Stromal cell of bone marrow (primary cell): ENCODE measurements around the gene APMAP.
A peak's percentile ranks its signal among the peaks of the same experiment; 100 is the strongest.
"Not testable (repeated sequence)": the region's sequence is repeated elsewhere in the genome, so short reads cannot be mapped to it uniquely, and the experiment has no call there.

Experiments
- DNase-seq: peaks from one replicate; pipeline ENCODE4 v3.0.0-alpha.2; 2012; ENCODE audit warnings: low read depth

Gene APMAP

GRCh38 chr20:25006431-25007167 is 14.0 kb upstream of the APMAP start:
- DNase-seq: no peak

- no peak for DNase-seq
Observed at GRCh38 chr20:25005661-25006060, 13.1 kb upstream of the APMAP start.

GRCh38 chr20:25005220-25005619 is 12.7 kb upstream of the APMAP start:
- no peak for DNase-seq

DNA sequence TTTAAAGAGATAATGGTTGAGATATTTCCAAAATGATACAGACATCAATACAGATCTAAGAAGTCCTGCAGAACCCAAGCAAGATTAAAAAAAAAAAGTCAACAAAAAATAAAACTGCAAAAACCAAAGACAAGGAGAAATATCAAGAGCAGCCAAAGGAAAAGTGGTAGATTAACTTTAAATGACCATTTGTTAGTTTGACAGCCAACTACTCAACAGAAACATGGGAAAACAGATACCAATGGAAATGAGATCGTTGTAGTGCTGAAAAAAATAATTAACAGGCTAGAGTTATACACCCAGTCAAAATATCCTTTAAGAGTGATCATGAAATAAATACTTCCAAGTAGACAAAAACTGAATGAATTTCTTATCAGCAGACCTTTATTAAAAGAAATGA is 10.5 kb upstream of the APMAP start:
- no peak for DNase-seq

GRCh38 chr20:25001323-25001722 is 8.8 kb upstream of the APMAP start:
- DNase-seq: not testable (repeated sequence)

DNA sequence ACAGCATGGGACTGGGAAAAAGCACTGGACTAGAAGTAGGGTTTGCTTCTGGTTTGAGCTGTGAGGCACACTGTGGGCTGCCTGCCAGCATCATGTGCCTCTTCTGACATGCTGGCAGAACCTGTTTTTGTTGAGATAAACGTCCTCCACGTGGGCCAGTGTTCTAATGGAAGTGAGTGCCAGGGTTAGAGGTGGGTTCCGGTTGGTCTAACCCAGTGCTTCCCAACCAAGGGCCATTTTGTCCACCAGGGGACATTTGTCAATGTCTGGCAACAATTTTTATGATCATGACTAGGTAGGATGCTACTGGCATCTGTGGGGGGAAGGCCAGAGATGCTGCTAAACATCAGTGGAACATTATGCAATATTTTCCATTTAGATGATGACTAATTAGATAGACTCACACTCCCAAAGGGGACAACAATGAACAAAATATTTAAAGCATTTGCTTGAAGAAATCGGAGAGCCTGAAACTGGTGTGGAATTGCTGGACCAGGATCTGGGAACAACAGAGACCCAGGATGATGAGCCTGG is 7.8 kb upstream of the APMAP start:
- peak; percentile 83 for DNase-seq

GRCh38 chr20:24999568-24999967 is 7.0 kb upstream of the APMAP start:
- DNase-seq: no peak

DNA sequence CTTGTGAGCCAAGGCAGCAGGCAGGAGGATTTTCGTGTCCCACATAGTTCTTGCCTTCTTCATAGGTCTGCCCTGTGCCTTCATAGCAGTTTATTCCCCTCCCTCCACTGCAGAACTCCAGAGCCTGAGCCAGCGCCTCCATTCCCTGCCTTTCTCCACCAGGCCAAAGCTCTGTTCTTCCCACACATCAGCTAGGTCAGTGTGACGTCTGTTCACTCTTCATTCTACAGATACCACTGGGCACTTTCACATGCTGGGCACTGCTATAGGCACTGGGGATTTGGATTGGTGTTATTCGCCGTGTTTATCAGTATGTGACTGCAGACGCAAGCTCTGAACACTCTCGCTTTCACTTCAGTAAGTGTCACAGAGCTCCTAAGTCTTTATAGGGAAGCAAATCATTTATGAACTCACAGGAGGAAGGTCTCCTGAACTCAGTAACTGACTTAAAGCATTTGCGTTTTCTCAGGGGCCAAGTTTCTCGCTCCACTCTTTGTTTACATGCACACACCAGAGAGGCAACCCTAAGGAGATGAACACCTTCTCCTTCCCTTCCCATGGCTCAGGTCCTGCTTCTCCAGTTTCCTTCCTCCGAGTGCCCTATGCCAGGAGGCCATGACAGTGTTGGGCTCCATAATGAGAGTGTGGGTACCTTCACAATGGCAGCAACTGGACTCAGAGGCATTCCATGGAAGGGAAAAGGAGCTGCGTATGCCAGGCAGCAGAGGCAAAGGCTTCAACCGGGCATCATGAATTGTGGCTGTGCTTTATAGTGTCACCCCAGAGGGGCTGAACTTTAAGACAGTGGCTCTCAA is 6.3 kb upstream of the APMAP start:
- no peak for DNase-seq

GRCh38 chr20:24998121-24998520 is 5.6 kb upstream of the APMAP start:
- no peak for DNase-seq

DNA sequence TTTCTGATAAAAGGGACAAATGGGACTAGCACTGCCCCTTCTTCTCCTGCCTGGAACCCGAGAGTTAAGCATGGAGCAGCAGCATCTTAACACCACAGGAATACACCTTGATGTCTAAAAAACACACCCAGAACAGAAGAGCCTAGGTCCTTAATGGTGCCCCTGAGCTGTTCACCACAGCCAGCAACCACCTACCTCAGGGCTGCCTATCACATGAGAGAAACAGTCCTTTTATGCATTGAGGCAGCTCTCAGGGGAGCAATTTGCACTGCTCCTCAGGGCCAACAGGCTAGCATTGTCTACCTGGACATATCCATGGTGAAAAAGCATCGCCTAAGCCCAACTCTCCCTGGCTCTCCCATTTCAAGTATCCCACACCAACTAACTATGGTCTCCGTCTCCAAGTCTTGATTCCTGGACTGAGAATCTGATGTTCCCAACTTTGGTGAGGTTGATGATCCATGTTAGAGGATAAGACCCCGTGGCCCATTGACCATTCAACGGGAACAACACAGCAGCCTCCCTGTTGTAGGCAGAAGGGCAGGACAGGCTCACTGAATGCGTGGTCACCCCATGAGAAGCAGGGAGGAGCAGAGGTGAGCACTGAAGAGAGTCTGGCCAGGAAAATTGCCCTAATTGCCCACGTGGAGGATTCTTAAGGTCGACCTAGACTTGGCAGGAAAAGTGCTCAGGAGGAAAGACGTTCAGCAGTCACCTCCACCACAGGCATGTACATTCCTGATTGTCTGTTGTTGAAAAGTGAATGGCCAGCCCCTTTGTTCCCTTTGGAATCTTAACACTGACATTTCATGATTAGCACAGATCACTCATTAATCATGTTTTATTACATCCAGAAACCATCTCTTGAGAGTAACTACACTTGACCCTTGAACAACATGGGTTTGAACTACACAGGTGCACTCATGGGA is 4.2 kb upstream of the APMAP start:
- no peak for DNase-seq

DNA sequence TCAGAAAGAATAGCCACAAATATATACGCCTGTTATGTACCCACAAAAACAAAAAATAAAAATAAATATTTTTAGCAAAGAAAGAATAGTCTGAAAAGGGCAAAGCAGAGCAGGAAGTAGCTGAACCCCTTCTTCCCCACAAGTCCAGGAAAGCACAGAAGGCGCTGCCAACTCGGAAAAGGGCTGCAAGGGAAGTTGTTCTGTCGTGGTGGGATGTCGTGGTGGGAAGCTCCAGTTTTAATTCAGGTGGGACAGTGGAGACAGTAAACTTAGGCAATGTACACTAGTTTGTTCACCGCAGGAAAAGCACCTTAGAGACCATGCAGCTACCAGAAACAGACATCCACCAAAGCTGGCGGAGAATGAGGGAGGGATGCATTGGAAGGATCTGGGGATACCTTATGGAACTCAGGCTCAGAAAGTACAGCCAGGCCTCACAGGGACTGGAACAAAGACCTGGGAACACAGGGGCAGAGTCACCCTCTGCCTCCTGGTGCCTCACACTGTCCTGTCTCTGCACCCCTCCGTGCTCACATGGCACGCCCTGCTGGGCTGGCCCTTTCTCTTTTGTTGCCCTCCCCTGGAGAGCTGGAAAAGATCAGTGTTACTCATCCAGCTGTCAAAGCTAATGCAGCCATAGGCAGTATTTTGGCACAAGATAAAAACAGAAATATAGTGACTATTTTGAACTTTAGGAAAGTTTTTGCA is 3.3 kb upstream of the APMAP start:
- no peak for DNase-seq

DNA sequence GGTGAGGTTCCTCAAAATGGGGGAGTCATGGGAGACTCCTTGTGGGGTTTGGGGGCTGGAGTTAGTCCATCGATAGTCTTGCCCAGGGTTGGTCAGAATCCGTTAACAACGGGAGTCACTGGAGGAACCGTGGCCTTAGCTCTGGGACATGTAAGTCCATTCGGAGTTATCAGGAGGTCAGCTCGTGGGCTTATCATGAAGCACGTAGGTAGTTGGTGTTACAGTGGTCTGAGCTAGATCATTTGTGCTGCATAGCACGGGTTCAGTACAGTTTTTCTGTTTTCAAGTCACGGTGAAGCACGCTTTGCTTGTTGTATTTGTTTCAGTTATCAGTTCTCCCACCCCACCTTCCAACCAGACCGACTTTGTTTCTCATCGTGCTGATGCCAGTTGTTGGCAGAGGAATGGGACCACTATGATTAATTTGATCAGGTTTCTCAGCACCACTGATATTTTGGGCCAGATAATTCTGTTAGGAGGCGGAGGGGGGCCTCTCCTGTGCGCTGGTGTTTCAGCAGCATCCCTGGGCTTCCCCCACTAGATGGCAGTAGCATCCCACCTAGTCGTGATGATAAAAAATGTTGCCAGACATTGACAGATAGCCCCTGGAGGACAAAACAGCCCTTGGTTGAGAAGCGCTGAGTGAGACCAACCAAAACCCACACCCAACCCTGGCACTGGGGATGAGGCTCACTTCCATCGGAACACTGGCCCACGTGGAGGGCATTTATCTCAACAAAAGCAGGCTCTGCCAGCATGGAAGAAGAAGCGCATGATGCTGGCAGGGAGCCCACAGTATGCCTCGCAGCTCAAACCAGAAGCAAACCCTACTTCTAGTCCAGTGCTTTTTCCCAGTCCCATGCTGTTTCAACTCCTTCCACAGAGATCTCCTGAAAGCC is 2.2 kb upstream of the APMAP start:
- peak; percentile 57 for DNase-seq

DNA sequence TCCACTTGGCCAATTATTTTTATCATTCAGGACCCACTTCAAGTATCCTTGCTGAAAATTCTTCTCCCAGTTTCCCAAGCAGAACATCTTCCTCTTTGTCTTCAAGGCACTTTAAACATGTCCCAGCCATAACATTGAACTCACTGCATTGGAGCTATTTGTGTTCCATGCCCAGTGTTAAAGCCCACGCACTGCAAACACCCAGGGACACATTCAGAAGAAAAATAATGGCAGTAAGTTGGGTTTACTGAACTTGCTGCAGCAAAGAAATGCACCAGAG is 1.6 kb upstream of the APMAP start:
- DNase-seq: no peak

DNA sequence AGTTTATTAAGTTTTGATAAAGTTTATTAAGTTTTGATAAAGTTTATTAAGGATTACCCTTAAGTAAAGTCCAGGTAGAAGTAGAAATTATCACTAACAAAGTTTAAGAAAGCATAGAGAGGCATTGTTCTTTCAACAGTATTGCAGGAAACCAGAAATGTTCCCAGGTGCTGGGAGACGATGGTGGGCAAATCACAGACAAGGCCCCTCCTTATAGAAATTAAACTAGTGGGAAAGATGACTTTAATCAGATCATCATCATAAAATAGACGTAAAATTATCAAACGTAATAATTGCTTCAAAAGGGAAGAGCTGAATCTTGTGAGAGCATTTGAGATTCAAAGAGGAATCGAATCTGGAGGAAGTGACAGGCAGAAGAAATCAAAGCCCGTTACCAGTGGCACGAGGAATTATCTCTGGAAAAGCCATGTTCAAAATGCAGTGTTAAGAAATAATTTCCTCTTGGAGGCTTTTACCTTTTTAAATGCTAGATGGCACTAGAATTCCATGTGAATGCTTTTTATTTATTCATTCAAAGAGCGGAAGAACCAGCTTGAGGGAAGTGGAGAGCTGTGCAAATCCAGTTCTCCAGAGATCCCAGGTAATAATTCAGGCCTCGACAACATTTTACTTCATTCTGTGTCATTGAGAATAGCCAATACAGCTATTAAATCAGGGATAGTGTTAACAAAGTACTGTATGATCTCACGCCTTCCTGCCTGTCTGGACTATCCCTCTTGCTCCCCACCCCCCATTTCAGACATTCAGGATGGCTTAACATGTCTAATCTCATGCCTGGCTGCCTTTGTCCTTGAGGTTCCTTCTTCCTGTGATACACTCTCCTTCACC is 1.0 kb upstream of the APMAP start:
- DNase-seq: peak; percentile 40

DNA sequence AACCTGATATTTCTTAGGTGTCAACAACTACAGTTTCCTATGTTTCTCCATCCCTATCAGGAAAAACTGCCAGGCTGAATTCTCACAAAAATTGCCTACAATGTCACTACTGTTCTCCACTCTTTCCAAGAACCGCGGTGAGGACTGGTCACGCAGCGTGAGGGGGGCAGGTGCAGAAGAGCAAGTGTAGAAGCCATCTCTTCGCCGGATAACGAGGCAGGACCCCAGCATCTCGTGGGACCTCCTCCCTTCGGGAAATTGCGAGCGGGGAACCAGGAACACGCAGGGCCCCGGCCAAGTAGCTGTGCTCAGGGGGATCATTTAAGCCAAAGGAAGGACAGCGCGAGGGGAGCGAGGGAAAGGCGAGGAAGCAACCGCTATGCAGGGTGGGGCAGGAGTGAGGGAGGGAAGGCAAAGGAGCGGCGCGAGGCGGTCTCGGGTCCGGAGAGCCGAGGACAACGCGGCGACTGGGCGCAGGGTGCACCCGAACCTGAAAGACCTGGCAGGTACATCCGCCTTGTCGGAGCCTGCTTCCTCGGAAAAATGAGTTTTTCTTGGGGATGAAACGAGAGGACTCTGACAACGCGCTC is 559 bp downstream of the APMAP start:
- DNase-seq: no peak

DNA sequence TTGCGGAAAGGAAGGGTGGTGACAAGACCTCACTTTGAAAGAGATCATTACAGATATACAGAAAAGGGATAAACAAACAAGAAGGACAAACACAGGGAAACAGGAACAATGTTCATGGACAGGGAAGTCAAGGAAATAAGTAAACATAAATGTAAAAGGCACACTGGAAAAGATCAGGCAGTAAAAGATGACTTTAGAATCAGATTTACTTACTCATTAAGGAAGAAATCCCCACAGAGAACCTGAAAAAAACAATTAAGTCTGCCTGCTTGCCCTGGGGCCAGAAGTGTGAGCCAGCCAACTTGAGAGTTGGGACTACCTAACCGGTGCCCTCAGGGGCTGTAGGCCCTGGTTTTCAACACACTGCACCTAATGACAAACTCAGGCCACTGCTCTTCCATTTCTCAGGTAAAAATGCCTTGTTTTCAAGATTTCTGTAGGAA is 1.7 kb downstream of the APMAP start:
- DNase-seq: no peak

GRCh38 chr20:24989162-24989561 is 3.4 kb downstream of the APMAP start:
- DNase-seq: no peak

- DNase-seq: no peak
Observed at GRCh38 chr20:24987873-24988835, 4.4 kb downstream of the APMAP start.
